IPS DF 6.9 (cell line): ENCODE measurements around the gene HTRA2.

Experiments
- DNase-seq: peaks from one replicate; pipeline ENCODE4 v3.0.0-alpha.2; 2013; ENCODE audit warnings: low read depth, low spot score
- H3K27ac ChIP-seq: one replicate; pipeline ENCODE4 v1.5.1; 2013; ENCODE audit warnings: low read length, control low read depth
- H3K27me3 ChIP-seq: 2 replicates; pipeline ENCODE4 v1.6.1; 2013; ENCODE audit warnings: mild to moderate bottlenecking, low read length; ENCODE audit not compliant: control insufficient read depth, insufficient read depth
- H3K36me3 ChIP-seq: 2 replicates; pipeline ENCODE4 v1.6.1; 2013; ENCODE audit warnings: low read length; ENCODE audit not compliant: control insufficient read depth, insufficient read depth
- H3K4me1 ChIP-seq: 2 replicates; pipeline ENCODE4 v1.6.1; 2013; ENCODE audit warnings: low read length; ENCODE audit not compliant: control insufficient read depth, insufficient read depth
- H3K4me3 ChIP-seq: 2 replicates; pipeline ENCODE4 v1.5.1; 2013; ENCODE audit warnings: mild to moderate bottlenecking, low read length
- H3K9me3 ChIP-seq: 2 replicates; pipeline ENCODE4 v1.6.1; 2013; ENCODE audit warnings: low read length, inconsistent platforms; ENCODE audit not compliant: control insufficient read depth, insufficient read depth
- WGBS: extraction: QIAGEN DNeasy Blood & Tissue Kit; methylation state at CpG from one replicate; pipeline ENCODE4 v1.1.7; 2013; ENCODE audit warnings: mixed read lengths, missing lambda C conversion rate; ENCODE audit not compliant: insufficient read length, insufficient coverage; 5-methylcytosine and 5-hydroxymethylcytosine counted together

HTRA2 gene

GRCh38 chr2:74532222-74532621 is 2.5 kb downstream of the HTRA2 start:
- H3K27me3 ChIP-seq = no peaks in the 10 kb centered on the region
- H3K36me3 ChIP-seq = peaks cover 12% of the 10 kb centered on the region; the same call in 1 of the 2 replicates
- no peaks in the 10 kb centered on the region for H3K9me3 ChIP-seq
- H3K4me1 ChIP-seq = peaks cover 3% of the 10 kb centered on the region
- no peak overlapping the region for H3K27ac ChIP-seq
- no peak overlapping the region for H3K4me3 ChIP-seq
- DNase-seq = no peak

GRCh38 chr2:74533464-74533863 is 3.7 kb downstream of the HTRA2 start:
- H3K9me3 ChIP-seq = no peaks in the 10 kb centered on the region
- no CpG with 5 or more reads among the region's 4 CpGs for WGBS
- H3K4me1 ChIP-seq = peaks cover 3% of the 10 kb centered on the region
- peaks cover 10% of the 10 kb centered on the region; the same call in 1 of the 2 replicates for H3K36me3 ChIP-seq
- no peak overlapping the region for H3K4me3 ChIP-seq
- H3K27me3 ChIP-seq = no peaks in the 10 kb centered on the region
- H3K27ac ChIP-seq = no peak overlapping the region
- DNase-seq = no peak

GRCh38 chr2:74534411-74534810 is 4.7 kb downstream of the HTRA2 start:
- no peak for DNase-seq
- Histone ChIP-seq H3K27me3 (no peaks in the 10 kb centered on the region), H3K4me3 (no peak overlapping the region), H3K4me1 (peaks cover 3% of the 10 kb centered on the region), H3K9me3 (no peaks in the 10 kb centered on the region), H3K36me3 (peaks cover 10% of the 10 kb centered on the region; the same call in 1 of the 2 replicates), H3K27ac (no peak overlapping the region)
- no CpG with 5 or more reads among the region's 12 CpGs for WGBS

GRCh38 chr2:74535440-74535965 is 5.8 kb downstream of the HTRA2 start:
- no peak for DNase-seq
- WGBS = no CpG with 5 or more reads among the region's 10 CpGs
- Histone ChIP-seq H3K36me3 (peaks cover 10% of the 10 kb centered on the region; the same call in 1 of the 2 replicates), H3K27me3 (no peaks in the 10 kb centered on the region), H3K4me3 (no peak overlapping the region; the same call in 1 of the 2 replicates), H3K4me1 (peaks cover 3% of the 10 kb centered on the region), H3K9me3 (no peaks in the 10 kb centered on the region), H3K27ac (no peak overlapping the region)

GRCh38 chr2:74536166-74536950 is 6.6 kb downstream of the HTRA2 start:
- Histone ChIP-seq H3K27me3 (no peaks in the 10 kb centered on the region), H3K9me3 (no peaks in the 10 kb centered on the region), H3K4me3 (no peak overlapping the region), H3K4me1 (no peaks in the 10 kb centered on the region), H3K27ac (no peak overlapping the region), H3K36me3 (peaks cover 10% of the 10 kb centered on the region; the same call in 1 of the 2 replicates)
- no peak for DNase-seq
- no CpG with 5 or more reads among the region's 23 CpGs for WGBS

GRCh38 chr2:74537140-74537539 is 7.4 kb downstream of the HTRA2 start:
- Histone ChIP-seq H3K9me3 (no peaks in the 10 kb centered on the region), H3K27me3 (no peaks in the 10 kb centered on the region), H3K4me3 (no peak overlapping the region), H3K4me1 (no peaks in the 10 kb centered on the region), H3K36me3 (peaks cover 10% of the 10 kb centered on the region; the same call in 1 of the 2 replicates), H3K27ac (no peak overlapping the region)
- no CpG with 5 or more reads among the region's 4 CpGs for WGBS
- DNase-seq = no peak

- no peaks in the 10 kb centered on the region for H3K4me1 ChIP-seq
- no peak overlapping the region for H3K27ac ChIP-seq
- H3K4me3 ChIP-seq = no peak overlapping the region
- H3K27me3 ChIP-seq = no peaks in the 10 kb centered on the region
- no peak for DNase-seq
- WGBS = no CpG with 5 or more reads among the region's 7 CpGs
- peaks cover 3% of the 10 kb centered on the region; the same call in 1 of the 2 replicates for H3K36me3 ChIP-seq
- no peaks in the 10 kb centered on the region for H3K9me3 ChIP-seq
Measured at GRCh38 chr2:74538881-74539339, 9.2 kb downstream of the HTRA2 start.

GRCh38 chr2:74540291-74540690 is 10.6 kb downstream of the HTRA2 start:
- no peak overlapping the region for H3K27ac ChIP-seq
- no peaks in the 10 kb centered on the region for H3K27me3 ChIP-seq
- no peaks in the 10 kb centered on the region for H3K9me3 ChIP-seq
- WGBS = no CpG with 5 or more reads among the region's 5 CpGs
- H3K36me3 ChIP-seq = peaks cover 3% of the 10 kb centered on the region; the same call in 1 of the 2 replicates
- no peaks in the 10 kb centered on the region for H3K4me1 ChIP-seq
- DNase-seq = no peak
- no peak overlapping the region for H3K4me3 ChIP-seq

- H3K27me3 ChIP-seq = peaks cover 2% of the 10 kb centered on the region; the same call in 1 of the 2 replicates
- no peaks in the 10 kb centered on the region for H3K4me1 ChIP-seq
- no CpG with 5 or more reads among the region's 1 CpG for WGBS
- H3K27ac ChIP-seq = no peak overlapping the region
- H3K36me3 ChIP-seq = no peaks in the 10 kb centered on the region
- H3K4me3 ChIP-seq = no peak overlapping the region
- H3K9me3 ChIP-seq = no peaks in the 10 kb centered on the region
- DNase-seq = no peak
Measured at GRCh38 chr2:74542978-74543377, 13.2 kb downstream of the HTRA2 start.

- no peaks in the 10 kb centered on the region; the same call in 1 of the 2 replicates for H3K4me1 ChIP-seq
- peaks cover 2% of the 10 kb centered on the region; the same call in 1 of the 2 replicates for H3K27me3 ChIP-seq
- no peak overlapping the region for H3K27ac ChIP-seq
- H3K4me3 ChIP-seq = no peak overlapping the region
- no peaks in the 10 kb centered on the region for H3K36me3 ChIP-seq
- no peaks in the 10 kb centered on the region for H3K9me3 ChIP-seq
- no CpG with 5 or more reads among the region's 3 CpGs for WGBS
- DNase-seq = no peak
Measured at GRCh38 chr2:74544634-74545033, 14.9 kb downstream of the HTRA2 start.
